H1 (cell line): ENCODE measurements around the gene SLC25A34. TPM values are rescaled to one million over a fixed set of nuclear protein-coding genes. Genes with fewer than 3 reads are reported as not detected.

Experiments used
- CTCF ChIA-PET: fragments of 300-600 bp; sonication (Branson Sonifier 250); formaldehyde crosslinking; loops from one replicate; lab custom pipeline; 2021; ENCODE audit not compliant: partially characterized antibody; lab: Charles Lee
- POLR2A ChIA-PET: fragments of 300-600 bp; sonication (Branson Sonifier 250); formaldehyde crosslinking; loops from one replicate; lab custom pipeline; 2021; ENCODE audit warnings: inconsistent platforms; ENCODE audit not compliant: partially characterized antibody; lab: Charles Lee
- DNase-seq, 2 experiments: peaks; one replicate each; pipeline versions ENCODE4 v3.0.0 to v3.0.0-alpha.2; 2010 to 2022; ENCODE audit warnings: low spot score in 2 of 2, low read depth in 1 of 2, mixed read lengths in 1 of 2
- FAIRE-seq: peaks from 2 replicates; lab custom pipeline; 2011; peaks lifted over from hg19 to GRCh38; lab: Jason Lieb, UNC
- H2AFZ ChIP-seq: 2 replicates; pipeline ENCODE4 v1.8.1; 2012; ENCODE audit warnings: low read length, inconsistent platforms
- H2AK5ac ChIP-seq: 2 replicates; pipeline ENCODE4 v1.6.1; 2013; ENCODE audit warnings: low read depth, low read length
- H2BK120ac ChIP-seq: replicated peaks from 2 replicates; pipeline ENCODE3; 2013; ENCODE audit warnings: low read depth, low read length, inconsistent platforms
- H2BK12ac ChIP-seq: 2 replicates; pipeline ENCODE4 v1.6.1; 2013; ENCODE audit warnings: low read depth, low read length
- H2BK15ac ChIP-seq: 2 replicates; pipeline ENCODE4 v1.6.1; 2013; ENCODE audit warnings: low read length
- H2BK20ac ChIP-seq: 2 replicates; pipeline ENCODE4 v1.6.1; 2013; ENCODE audit warnings: low read length
- H2BK5ac ChIP-seq: 2 replicates; pipeline ENCODE4 v1.6.1; 2013; ENCODE audit warnings: low read depth, low read length
- H3K14ac ChIP-seq: 2 replicates; pipeline ENCODE4 v1.6.1; 2013; ENCODE audit warnings: inconsistent platforms; ENCODE audit not compliant: insufficient read length
- H3K18ac ChIP-seq: 2 replicates; pipeline ENCODE4 v1.6.1; 2013; ENCODE audit warnings: low read length; ENCODE audit errors: extremely low read depth
- H3K23ac ChIP-seq: 2 replicates; pipeline ENCODE4 v1.6.1; 2013; ENCODE audit warnings: inconsistent platforms; ENCODE audit not compliant: insufficient read length
- H3K23me2 ChIP-seq: 2 replicates; pipeline ENCODE4 v1.6.1; 2013; ENCODE audit warnings: low read depth, low read length
- H3K27ac ChIP-seq: 2 replicates; pipeline ENCODE4 v1.6.1; 2011; ENCODE audit warnings: low read depth, low read length, inconsistent platforms
- H3K27me3 ChIP-seq, 4 experiments: replicated peaks in 1 of 4; 1 replicate in 1 of 4; 2 replicates in 3 of 4; pipeline versions ENCODE4 v1.6.1 to v1.8.1; 2011 to 2013; ENCODE audit warnings: low read length in 3 of 4, mild to moderate bottlenecking in 3 of 4, inconsistent platforms in 2 of 4, mixed read lengths in 2 of 4, moderate library complexity in 1 of 4; ENCODE audit not compliant: control insufficient read depth in 3 of 4, insufficient read depth in 3 of 4; ENCODE audit errors: extremely low read depth in 1 of 4
- H3K36me3 ChIP-seq, 4 experiments: 2 replicates each; pipeline versions ENCODE4 v1.6.1 to v1.8.1; 2011 to 2013; ENCODE audit warnings: mild to moderate bottlenecking in 4 of 4, low read length in 3 of 4, moderate library complexity in 2 of 4, control low read depth in 1 of 4, inconsistent platforms in 1 of 4; ENCODE audit not compliant: insufficient read depth in 4 of 4, control insufficient read depth in 2 of 4
- H3K4ac ChIP-seq: replicated peaks from 2 replicates; pipeline ENCODE3; 2013; ENCODE audit warnings: low read length, low read depth, mixed read lengths, inconsistent platforms; ENCODE audit not compliant: insufficient read length
- H3K4me1 ChIP-seq, 4 experiments: replicated peaks in 1 of 4; 1 replicate in 1 of 4; 2 replicates in 3 of 4; pipeline versions ENCODE4 v1.6.1 to v1.8.1; 2011 to 2013; ENCODE audit warnings: low read length in 3 of 4, inconsistent platforms in 2 of 4, mixed read lengths in 1 of 4; ENCODE audit not compliant: insufficient read depth in 4 of 4, control insufficient read depth in 3 of 4
- H3K4me2 ChIP-seq, 2 experiments: 2 replicates each; pipeline versions ENCODE4 v1.6.1 to v1.8.1; 2011 to 2013; ENCODE audit warnings: low read depth in 2 of 2, low read length in 2 of 2, control low read depth in 1 of 2, inconsistent platforms in 1 of 2, mild to moderate bottlenecking in 1 of 2; ENCODE audit not compliant: insufficient read depth in 1 of 2
- H3K4me3 ChIP-seq, 4 experiments: fragments of 200-600, 300-600 bp in 1 of 4; sonication (generic), shearing (Covaris generic), sonication (Bioruptor Twin) in 1 of 4; 2 replicates each; pipeline versions ENCODE4 v1.5.1 to v1.8.1; 2011 to 2016; ENCODE audit warnings: low read length in 4 of 4, low read depth in 3 of 4, control low read depth in 2 of 4, inconsistent platforms in 2 of 4, mild to moderate bottlenecking in 2 of 4, mixed read lengths in 1 of 4, moderate library complexity in 1 of 4; ENCODE audit not compliant: insufficient read depth in 2 of 4; ENCODE audit errors: extremely low read depth in 1 of 4
- H3K56ac ChIP-seq: replicated peaks from 2 replicates; pipeline ENCODE3; 2013; ENCODE audit warnings: low read depth, mild to moderate bottlenecking, mixed read lengths, low read length, inconsistent platforms; ENCODE audit not compliant: insufficient read length
- H3K79me1 ChIP-seq: 2 replicates; pipeline ENCODE4 v1.6.1; 2013; ENCODE audit warnings: low read depth, low read length, control low read depth
- H3K79me2 ChIP-seq, 2 experiments: 2 replicates each; pipeline versions ENCODE4 v1.6.1 to v1.8.1; 2012 to 2013; ENCODE audit warnings: low read length in 2 of 2, mild to moderate bottlenecking in 2 of 2, inconsistent platforms in 1 of 2; ENCODE audit not compliant: insufficient read depth in 2 of 2, control insufficient read depth in 1 of 2
- H3K9ac ChIP-seq, 4 experiments: replicated peaks in 1 of 4; 1 replicate in 1 of 4; 2 replicates in 3 of 4; pipeline versions ENCODE4 v1.6.1 to v1.8.1; 2011 to 2013; ENCODE audit warnings: low read depth in 3 of 4, low read length in 3 of 4, control low read depth in 2 of 4, mild to moderate bottlenecking in 2 of 4, moderate library complexity in 2 of 4, inconsistent platforms in 1 of 4; ENCODE audit errors: extremely low read depth in 1 of 4
- H3K9me3 ChIP-seq, 2 experiments: 2 replicates each; pipeline versions ENCODE4 v1.6.1 to v1.8.1; 2012 to 2013; ENCODE audit warnings: mild to moderate bottlenecking in 2 of 2, moderate library complexity in 2 of 2, control low read depth in 1 of 2, inconsistent platforms in 1 of 2, low read depth in 1 of 2, low read length in 1 of 2, mixed read lengths in 1 of 2; ENCODE audit not compliant: insufficient read depth in 2 of 2
- H4K20me1 ChIP-seq, 2 experiments: replicated peaks in 1 of 2; 2 replicates each; pipeline versions ENCODE3 to v1.8.1; 2011 to 2013; ENCODE audit warnings: inconsistent platforms in 2 of 2, low read length in 2 of 2, mild to moderate bottlenecking in 1 of 2; ENCODE audit not compliant: insufficient read depth in 2 of 2, control insufficient read depth in 1 of 2
- H4K5ac ChIP-seq: 2 replicates; pipeline ENCODE4 v1.6.1; 2013; ENCODE audit warnings: low read length, low read depth, mixed read lengths, inconsistent platforms; ENCODE audit not compliant: insufficient read length
- H4K8ac ChIP-seq: 2 replicates; pipeline ENCODE4 v1.8.0; 2013; ENCODE audit warnings: mild to moderate bottlenecking, moderate library complexity, low read length, inconsistent platforms; ENCODE audit not compliant: insufficient read depth; ENCODE audit errors: extremely low read depth
- H4K91ac ChIP-seq: replicated peaks from 2 replicates; pipeline ENCODE3; 2013; ENCODE audit warnings: low read length, mixed read lengths, inconsistent platforms; ENCODE audit not compliant: insufficient read length
- ATF2 ChIP-seq: IDR thresholded peaks from 2 replicates; pipeline ENCODE4 v1.6.1; 2012; ENCODE audit warnings: low read length, inconsistent platforms
- CHD2 ChIP-seq: IDR thresholded peaks from 2 replicates; pipeline ENCODE4 v1.6.1; 2012; ENCODE audit warnings: low read length, improper control_type of control experiment
- FOSL1 ChIP-seq: IDR thresholded peaks from 2 replicates; pipeline ENCODE4 v1.6.1; 2011; ENCODE audit warnings: mild to moderate bottlenecking, low read depth, low read length, moderate library complexity; ENCODE audit not compliant: insufficient read depth
- GABPA ChIP-seq: IDR thresholded peaks from 2 replicates; pipeline ENCODE4 v1.6.1; 2011; ENCODE audit warnings: mild to moderate bottlenecking, low read length, moderate library complexity, borderline replicate concordance; ENCODE audit not compliant: insufficient read depth
- NRF1 ChIP-seq: IDR thresholded peaks from 2 replicates; pipeline ENCODE4 v1.6.1; 2011; ENCODE audit warnings: mild to moderate bottlenecking, low read depth, low read length, improper control_type of control experiment
- PHF8 ChIP-seq: fragments of 200-600 bp; sonication (generic); conservative IDR thresholded peaks from 2 replicates; pipeline ENCODE4 v1.7.1; 2012; ENCODE audit warnings: low read depth, mild to moderate bottlenecking, inconsistent platforms, low read length, moderate library complexity
- WGBS, 2 experiments: shearing (Covaris generic) in 1 of 2; methylation state at CpG; one replicate each; pipeline versions ENCODE4 v1.1.6 to v1.1.7; 2013 to 2015; ENCODE audit warnings: low lambda C conversion rate in 2 of 2, mixed read lengths in 2 of 2, inconsistent platforms in 1 of 2, low coverage in 1 of 2, missing lambda C conversion rate in 1 of 2; ENCODE audit not compliant: insufficient replicate concordance in 2 of 2, insufficient coverage in 1 of 2, insufficient read length in 1 of 2; ENCODE audit errors: extremely low coverage in 1 of 2, missing lambda C conversion rate in 1 of 2; 5-methylcytosine and 5-hydroxymethylcytosine counted together
- polyA plus RNA-seq, 7 experiments: library from polyadenylated mRNA; depleted of rRNA in 3 of 7; stranded (reverse) in 5 of 7; unstranded in 2 of 7; fragments of >200 nt in 5 of 7; fragments of 200-250 nt in 2 of 7; gene quantifications; 1 replicate in 5 of 7; 2 replicates in 1 of 7; 4 replicates in 1 of 7; pipeline versions ENCODE4 v1.2.1 to v1.2.3, GENCODE V29; 2011 to 2013; ENCODE audit warnings: missing spikeins in 2 of 7, mixed read lengths in 2 of 7
- total RNA-seq: library from RNA; stranded (reverse); fragmentation: NEBNext Ultra II Directional; extraction: Animal tissue kit (Norgen Biotek cat#: 25700); gene quantifications from 2 replicates; pipeline ENCODE4 v1.2.1, GENCODE V29; 2021

SLC25A34 gene
- total and polyA plus RNA-seq, 2 of the 8 experiments (the other 6 are each of a cell fraction or from before 2014, with no cell fraction given) = 0.48 to 0.62 TPM

- Histone ChIP-seq H3K27ac (no peak overlapping the region), H3K23ac (no peak overlapping the region), H2BK12ac (no peak overlapping the region), H4K5ac (no peak overlapping the region), H3K4me3 (no peak overlapping the region), H3K56ac (no peak overlapping the region), H2BK15ac (no peak overlapping the region), H3K4me1 (no peaks in the 10 kb centered on the region), H3K27me3 (no peaks in the 10 kb centered on the region), H3K4ac (no peak overlapping the region), H4K8ac (no peak overlapping the region), H3K18ac (no peak overlapping the region), H4K91ac (no peak overlapping the region)
- POLR2A ChIA-PET = interaction anchor here (0.7 to 1.2 kb wide), 2 partner anchors 18 to 28 kb away, joined by 3 read pairs; no protein-coding TSS in a partner anchor
- DNase-seq = no peak
- FAIRE-seq = no peak
- TF ChIP-seq ATF2 = no peak
- no peak for TF ChIP-seq GABPA
- TF ChIP-seq PHF8 = no peak
- no peak for TF ChIP-seq CHD2
- TF ChIP-seq FOSL1 = no peak
- no peak for TF ChIP-seq NRF1
- TF ChIP-seq, all 59 proteins: peak for 0
- Histone ChIP-seq H3K14ac (no peak overlapping the region), H2AK5ac (no peak overlapping the region), H3K79me2 (0 out of 4 replicates have a peak, but pooled peaks cover 0 to 3% of the 10 kb centered on the region in 2 experiments), H4K20me1 (peaks cover 3 to 6% of the 10 kb centered on the region in 2 experiments), H3K36me3 (no peaks in the 10 kb centered on the region), H3K79me1 (peaks cover 4% of the 10 kb centered on the region), H2BK120ac (no peak overlapping the region), H3K4me2 (no peak overlapping the region), H2BK5ac (no peak overlapping the region), H3K9ac (no peak overlapping the region), H2AFZ (no peak overlapping the region), H3K9me3 (no peaks in the 10 kb centered on the region), H2BK20ac (no peak overlapping the region), H3K23me2 (no peaks in the 10 kb centered on the region)
- CTCF ChIA-PET = interaction anchor here (0.6 to 3.2 kb wide), 6 partner anchors 11 to 269 kb away, joined by 3 to 15 read pairs (median 3); no protein-coding TSS in a partner anchor
- 89% methylated on average over 8 of the region's 8 CpGs; no CpG with 5 or more reads in 1 of the 2 experiments for WGBS, 2 experiments
These were observed 28.7 kb upstream of the SLC25A34 start for GRCh38 chr1:15707239-15707925.
